GM10847 (cell line): ENCODE measurements around the gene SFT2D2.

Experiments
- POLR2A ChIP-seq: IDR thresholded peaks from 2 replicates; pipeline ENCODE4 v1.6.1; 2011; ENCODE audit not compliant: insufficient read length; ENCODE audit errors: extremely low read depth

The SFT2D2 gene

GRCh38 chr1:168285521-168285790 is 59.7 kb downstream of the SFT2D2 start:
- TF ChIP-seq POLR2A: no peak

- no peak for TF ChIP-seq POLR2A
Observed at GRCh38 chr1:168285971-168286927, 60.4 kb downstream of the SFT2D2 start.

GRCh38 chr1:168287237-168287664 is 61.4 kb downstream of the SFT2D2 start:
- TF ChIP-seq POLR2A: no peak

GRCh38 chr1:168288311-168289052 is 62.7 kb downstream of the SFT2D2 start:
- no peak for TF ChIP-seq POLR2A

- TF ChIP-seq POLR2A: no peak
Observed at GRCh38 chr1:168291222-168291837, 65.5 kb downstream of the SFT2D2 start.

GRCh38 chr1:168293356-168293755 is 67.6 kb downstream of the SFT2D2 start:
- no peak for TF ChIP-seq POLR2A

- no peak for TF ChIP-seq POLR2A
Observed at GRCh38 chr1:168295411-168296114, 69.8 kb downstream of the SFT2D2 start.

- no peak for TF ChIP-seq POLR2A
Observed at GRCh38 chr1:168297019-168297730, 71.4 kb downstream of the SFT2D2 start.

- TF ChIP-seq POLR2A: no peak
Observed at GRCh38 chr1:168298446-168298845, 72.6 kb downstream of the SFT2D2 start.

- TF ChIP-seq POLR2A: no peak
Observed at GRCh38 chr1:168300626-168301025, 74.8 kb downstream of the SFT2D2 start.

GRCh38 chr1:168301664-168302320 is 76.0 kb downstream of the SFT2D2 start:
- no peak for TF ChIP-seq POLR2A
